SK-N-SH (cell line): ENCODE measurements around the gene ADM. TPM values are rescaled to one million over a fixed set of nuclear protein-coding genes. Genes with fewer than 3 reads are reported as not detected.

Experiments used
- CTCF ChIA-PET: fragments of 300-600, 350-600 bp; formaldehyde crosslinking; extraction: SDS; loops from one replicate; lab custom pipeline; 2021; lab: Yijun Ruan, JAX
- POLR2A ChIA-PET: fragments of 350-600 bp; sonication (Branson Sonifier 250); formaldehyde crosslinking; extraction: SDS; loops from one replicate; lab custom pipeline; 2020; ENCODE audit warnings: antibody characterized with exemption, inconsistent platforms; lab: Yijun Ruan, JAX
- DNase-seq: peaks from one replicate; pipeline ENCODE4 v3.0.0; 2012
- H2AFZ ChIP-seq: fragments of 200-600 bp; sonication (generic); 2 replicates; pipeline ENCODE4 v1.8.1; 2016; ENCODE audit warnings: antibody characterized with exemption, mild to moderate bottlenecking, low read depth
- H3F3A ChIP-seq: fragments of 200-600 bp; sonication (generic); replicated peaks from 2 replicates; pipeline ENCODE3; 2016; ENCODE audit warnings: antibody characterized with exemption, mild to moderate bottlenecking; ENCODE audit not compliant: insufficient read depth
- H3K27ac ChIP-seq, 2 experiments: fragments of 200-500 bp in 1 of 2; fragments of 200-600 bp in 1 of 2; sonication (Bioruptor generic) in 1 of 2; sonication (generic), shearing (Covaris generic) in 1 of 2; 2 replicates each; pipeline versions ENCODE4 v1.5.1 to v1.6.1; 2014 to 2016; ENCODE audit warnings: low read depth in 2 of 2, inconsistent platforms in 1 of 2, low read length in 1 of 2, mild to moderate bottlenecking in 1 of 2, mixed read lengths in 1 of 2
- H3K27me3 ChIP-seq: fragments of 200-600 bp; sonication (generic), shearing (Covaris generic); 2 replicates; pipeline ENCODE4 v1.6.1; 2016; ENCODE audit warnings: mixed run types; ENCODE audit not compliant: insufficient read depth
- H3K36me3 ChIP-seq, 2 experiments: fragments of 200-500 bp in 1 of 2; fragments of 200-600 bp in 1 of 2; sonication (Bioruptor generic) in 1 of 2; sonication (generic) in 1 of 2; replicated peaks in 1 of 2; 2 replicates each; pipeline versions ENCODE3 to v1.5.1; 2014 to 2016; ENCODE audit warnings: low read length in 1 of 2, mild to moderate bottlenecking in 1 of 2; ENCODE audit not compliant: insufficient read depth in 2 of 2, control insufficient read depth in 1 of 2
- H3K4me1 ChIP-seq, 2 experiments: fragments of 200-500 bp in 1 of 2; fragments of 200-600 bp in 1 of 2; sonication (Bioruptor generic) in 1 of 2; sonication (generic), shearing (Covaris generic) in 1 of 2; 2 replicates each; pipeline versions ENCODE4 v1.5.1 to v1.6.1; 2014 to 2016; ENCODE audit warnings: low read depth in 1 of 2, low read length in 1 of 2, mixed run types in 1 of 2; ENCODE audit not compliant: insufficient read depth in 2 of 2, control insufficient read depth in 1 of 2
- H3K4me2 ChIP-seq: fragments of 200-600 bp; sonication (generic), shearing (Covaris generic); 2 replicates; pipeline ENCODE4 v1.6.1; 2017; ENCODE audit warnings: mixed run types
- H3K4me3 ChIP-seq, 2 experiments: fragments of 200-500 bp in 1 of 2; fragments of 200-600 bp in 1 of 2; sonication (Bioruptor generic) in 1 of 2; sonication (generic), shearing (Covaris generic) in 1 of 2; 2 replicates each; pipeline versions ENCODE4 v1.5.1 to v1.8.1; 2014 to 2016; ENCODE audit warnings: low read depth in 2 of 2, inconsistent platforms in 1 of 2, low read length in 1 of 2, mild to moderate bottlenecking in 1 of 2, mixed read lengths in 1 of 2, moderate library complexity in 1 of 2
- H3K79me2 ChIP-seq: fragments of 200-600 bp; sonication (generic); 2 replicates; pipeline ENCODE4 v1.8.1; 2017; ENCODE audit warnings: mild to moderate bottlenecking; ENCODE audit not compliant: insufficient read depth
- H3K9ac ChIP-seq: fragments of 200-600 bp; sonication (generic); 2 replicates; pipeline ENCODE4 v1.6.1; 2017; ENCODE audit warnings: mixed run types
- H3K9me2 ChIP-seq: fragments of 200-600 bp; sonication (generic); 2 replicates; pipeline ENCODE4 v1.6.1; 2017; ENCODE audit warnings: mixed run types
- H3K9me3 ChIP-seq: fragments of 200-600 bp; sonication (generic); 2 replicates; pipeline ENCODE4 v1.6.1; 2017; ENCODE audit warnings: mixed run types, mild to moderate bottlenecking, moderate library complexity
- H4K20me1 ChIP-seq: fragments of 200-600 bp; sonication (generic); 2 replicates; pipeline ENCODE4 v1.6.1; 2017; ENCODE audit warnings: mild to moderate bottlenecking, mixed run types; ENCODE audit not compliant: insufficient read depth
- ELF1 ChIP-seq: IDR thresholded peaks from 2 replicates; pipeline ENCODE4 v1.4.0; 2012
- EZH2phosphoT487 ChIP-seq: fragments of 200-600 bp; sonication (generic); IDR thresholded peaks from 2 replicates; pipeline ENCODE4 v1.6.1; 2017; ENCODE audit warnings: low read depth, mixed run types, mild to moderate bottlenecking, antibody characterized with exemption, moderate library complexity, borderline replicate concordance
- FOSL2 ChIP-seq: IDR thresholded peaks from 2 replicates; pipeline ENCODE4 v1.4.0; 2012; ENCODE audit warnings: low read depth, mild to moderate bottlenecking, moderate library complexity, borderline replicate concordance
- MEF2A ChIP-seq: IDR thresholded peaks from 2 replicates; pipeline ENCODE4 v1.4.0; 2012; ENCODE audit warnings: low read depth, borderline replicate concordance
- MXI1 ChIP-seq: IDR thresholded peaks from 2 replicates; pipeline ENCODE4 v1.6.1; 2012; ENCODE audit warnings: mild to moderate bottlenecking, low read depth, low read length, improper control_type of control experiment
- POLR2AphosphoS5 ChIP-seq: IDR thresholded peaks from 2 replicates; pipeline ENCODE4 v1.6.1; 2012; ENCODE audit warnings: low read depth, low read length
- RAD21 ChIP-seq: IDR thresholded peaks from 2 replicates; pipeline ENCODE4 v1.6.1; 2012; ENCODE audit warnings: mild to moderate bottlenecking, low read length
- RFX5 ChIP-seq: IDR thresholded peaks from 2 replicates; pipeline ENCODE4 v1.6.1; 2012; ENCODE audit warnings: mild to moderate bottlenecking, improper control_type of control experiment, low read length
- RXRA ChIP-seq: IDR thresholded peaks from 2 replicates; pipeline ENCODE4 v1.4.0; 2012; ENCODE audit warnings: low read depth, mild to moderate bottlenecking, borderline replicate concordance
- SMC3 ChIP-seq: IDR thresholded peaks from 2 replicates; pipeline ENCODE4 v1.6.1; 2012; ENCODE audit warnings: low read depth, low read length, improper control_type of control experiment
- TCF12 ChIP-seq: IDR thresholded peaks from 2 replicates; pipeline ENCODE4 v1.4.0; 2012
- YY1 ChIP-seq: IDR thresholded peaks from 2 replicates; pipeline ENCODE4 v1.4.0; 2012; ENCODE audit warnings: low read depth, mild to moderate bottlenecking
- WGBS: methylation state at CpG from one replicate; pipeline ENCODE4 v1.1.6; 2017; ENCODE audit warnings: low lambda C conversion rate; 5-methylcytosine and 5-hydroxymethylcytosine counted together
- polyA plus RNA-seq, 3 experiments: library from polyadenylated mRNA; depleted of rRNA; stranded (reverse); fragments of >200 nt; gene quantifications; 2 replicates each; pipeline ENCODE4 v1.2.3, GENCODE V29; 2012
- TF ChIP-seq, protein P1 (sequence below): IDR thresholded peaks from 2 replicates; pipeline ENCODE4 v1.4.0; 2012; ENCODE audit warnings: low read depth
- TF ChIP-seq, protein P2 (sequence below): fragments of 150-350 bp; IDR thresholded peaks from 2 replicates; pipeline ENCODE4 v1.6.1; 2017; ENCODE audit warnings: antibody characterized with exemption, low read length, low read depth, borderline replicate concordance
- TF ChIP-seq, protein P3 (sequence below): fragments of 200-600 bp; sonication (generic); IDR thresholded peaks from 2 replicates; pipeline ENCODE4 v1.6.1; 2017; ENCODE audit warnings: antibody characterized with exemption, mild to moderate bottlenecking, moderate library complexity
- TF ChIP-seq, protein P4 (sequence below): IDR thresholded peaks from 2 replicates; pipeline ENCODE4; 2012

ADM gene
- polyA plus RNA-seq, 1 of the 3 experiments (the other 2 are of a cell fraction), result 50.6 TPM

DNA sequence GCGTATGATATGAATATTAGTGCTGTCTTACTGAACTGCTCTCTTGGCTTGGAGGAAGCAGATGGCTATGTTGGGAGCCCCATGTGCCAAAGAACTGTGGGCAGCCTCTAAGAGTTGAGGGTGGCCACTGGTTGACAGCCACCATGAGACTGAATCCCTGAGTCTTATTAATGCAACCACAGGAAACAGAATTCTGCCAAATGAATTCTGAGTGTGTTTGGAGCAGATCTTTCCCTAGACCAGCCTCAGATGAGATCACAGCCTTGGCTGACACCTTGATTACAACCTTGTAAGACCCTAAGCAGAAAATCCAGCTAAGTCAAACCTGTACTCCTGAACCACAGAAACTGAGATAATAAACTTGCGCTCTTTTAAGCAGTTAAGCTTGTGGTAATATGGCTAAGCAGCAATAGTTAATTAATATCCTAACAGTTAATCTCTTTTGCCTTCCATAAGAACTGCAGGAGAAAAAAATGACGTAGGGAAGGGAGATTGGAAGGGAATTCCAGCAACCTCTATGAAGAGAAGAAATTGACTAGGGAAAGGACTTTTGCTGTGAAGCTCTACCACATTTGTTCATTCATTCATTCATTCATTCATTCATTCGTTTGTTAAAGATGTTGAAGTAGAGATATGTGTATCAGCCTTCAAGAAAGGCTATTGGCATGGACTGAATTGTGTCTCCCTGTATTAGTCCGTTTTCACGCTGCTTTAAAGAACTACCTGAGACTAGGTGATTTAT is 26.8 kb downstream of the ADM start:
- no peaks in the 10 kb centered on the region for H3K9me2 ChIP-seq
- no peaks in the 10 kb centered on the region for H3K36me3 ChIP-seq
- H3F3A ChIP-seq, result peaks cover 30% of the 10 kb centered on the region
- CTCF ChIA-PET, result interaction anchor here (0.9 to 1.4 kb wide), 2 partner anchors 8 to 12 kb away, joined by 3 to 4 read pairs; no protein-coding TSS in a partner anchor
- H3K4me1 ChIP-seq, result peaks cover 0 to 24% of the 10 kb centered on the region in 2 experiments; a peak in 2 of 4 replicates
- H2AFZ ChIP-seq, result no peak overlapping the region
- no peaks in the 10 kb centered on the region for H3K79me2 ChIP-seq
- no peaks in the 10 kb centered on the region for H4K20me1 ChIP-seq
- H3K4me3 ChIP-seq, result no peak overlapping the region
- no peaks in the 10 kb centered on the region for H3K27me3 ChIP-seq
- H3K9me3 ChIP-seq, result no peaks in the 10 kb centered on the region
- no peak overlapping the region for H3K9ac ChIP-seq
- no peak overlapping the region for H3K4me2 ChIP-seq
- H3K27ac ChIP-seq, result no peak overlapping the region
- DNase-seq, result no peak
- POLR2A ChIA-PET, result no interaction called here
- WGBS, result 88% methylated on average over 6 of the region's 6 CpGs
- TF ChIP-seq SMC3 (no peak), TCF12 (no peak), RXRA (no peak), YY1 (no peak), MEF2A (no peak), POLR2AphosphoS5 (no peak), MXI1 (no peak), EZH2phosphoT487 (no peak), FOSL2 (no peak), RFX5 (no peak), ELF1 (no peak), RAD21 (no peak)
- TF ChIP-seq, protein P1, sequence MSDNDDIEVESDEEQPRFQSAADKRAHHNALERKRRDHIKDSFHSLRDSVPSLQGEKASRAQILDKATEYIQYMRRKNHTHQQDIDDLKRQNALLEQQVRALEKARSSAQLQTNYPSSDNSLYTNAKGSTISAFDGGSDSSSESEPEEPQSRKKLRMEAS, result no peak
- TF ChIP-seq, protein P2, sequence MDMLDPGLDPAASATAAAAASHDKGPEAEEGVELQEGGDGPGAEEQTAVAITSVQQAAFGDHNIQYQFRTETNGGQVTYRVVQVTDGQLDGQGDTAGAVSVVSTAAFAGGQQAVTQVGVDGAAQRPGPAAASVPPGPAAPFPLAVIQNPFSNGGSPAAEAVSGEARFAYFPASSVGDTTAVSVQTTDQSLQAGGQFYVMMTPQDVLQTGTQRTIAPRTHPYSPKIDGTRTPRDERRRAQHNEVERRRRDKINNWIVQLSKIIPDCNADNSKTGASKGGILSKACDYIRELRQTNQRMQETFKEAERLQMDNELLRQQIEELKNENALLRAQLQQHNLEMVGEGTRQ, result no peak
- TF ChIP-seq, protein P3, sequence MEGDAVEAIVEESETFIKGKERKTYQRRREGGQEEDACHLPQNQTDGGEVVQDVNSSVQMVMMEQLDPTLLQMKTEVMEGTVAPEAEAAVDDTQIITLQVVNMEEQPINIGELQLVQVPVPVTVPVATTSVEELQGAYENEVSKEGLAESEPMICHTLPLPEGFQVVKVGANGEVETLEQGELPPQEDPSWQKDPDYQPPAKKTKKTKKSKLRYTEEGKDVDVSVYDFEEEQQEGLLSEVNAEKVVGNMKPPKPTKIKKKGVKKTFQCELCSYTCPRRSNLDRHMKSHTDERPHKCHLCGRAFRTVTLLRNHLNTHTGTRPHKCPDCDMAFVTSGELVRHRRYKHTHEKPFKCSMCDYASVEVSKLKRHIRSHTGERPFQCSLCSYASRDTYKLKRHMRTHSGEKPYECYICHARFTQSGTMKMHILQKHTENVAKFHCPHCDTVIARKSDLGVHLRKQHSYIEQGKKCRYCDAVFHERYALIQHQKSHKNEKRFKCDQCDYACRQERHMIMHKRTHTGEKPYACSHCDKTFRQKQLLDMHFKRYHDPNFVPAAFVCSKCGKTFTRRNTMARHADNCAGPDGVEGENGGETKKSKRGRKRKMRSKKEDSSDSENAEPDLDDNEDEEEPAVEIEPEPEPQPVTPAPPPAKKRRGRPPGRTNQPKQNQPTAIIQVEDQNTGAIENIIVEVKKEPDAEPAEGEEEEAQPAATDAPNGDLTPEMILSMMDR, result no peak
- TF ChIP-seq, protein P4, sequence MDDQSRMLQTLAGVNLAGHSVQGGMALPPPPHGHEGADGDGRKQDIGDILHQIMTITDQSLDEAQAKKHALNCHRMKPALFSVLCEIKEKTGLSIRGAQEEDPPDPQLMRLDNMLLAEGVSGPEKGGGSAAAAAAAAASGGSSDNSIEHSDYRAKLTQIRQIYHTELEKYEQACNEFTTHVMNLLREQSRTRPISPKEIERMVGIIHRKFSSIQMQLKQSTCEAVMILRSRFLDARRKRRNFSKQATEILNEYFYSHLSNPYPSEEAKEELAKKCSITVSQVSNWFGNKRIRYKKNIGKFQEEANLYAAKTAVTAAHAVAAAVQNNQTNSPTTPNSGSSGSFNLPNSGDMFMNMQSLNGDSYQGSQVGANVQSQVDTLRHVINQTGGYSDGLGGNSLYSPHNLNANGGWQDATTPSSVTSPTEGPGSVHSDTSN, result no peak
